ENCODE data around the gene CACNA2D1.

The CACNA2D1 gene

DNA sequence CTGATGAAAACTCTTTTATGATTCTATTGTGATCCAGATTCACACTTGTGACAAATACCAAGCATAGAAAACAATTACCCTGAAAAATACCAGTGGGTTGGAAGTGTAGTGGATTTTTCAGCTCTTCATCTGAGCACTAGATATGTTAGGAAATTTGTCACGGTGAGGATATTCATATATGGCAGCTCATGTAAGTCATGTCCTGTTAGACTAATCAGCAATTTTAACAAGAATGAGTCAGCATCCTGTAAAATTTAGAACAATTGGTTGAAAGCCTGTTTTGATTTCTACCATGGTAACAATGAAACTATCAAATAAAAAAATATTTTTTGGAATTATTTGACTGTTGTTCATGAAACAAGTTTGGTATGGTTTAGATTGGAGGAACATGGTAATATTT is 334.3 kb downstream of the CACNA2D1 start:
- TF ChIP-seq CTCF (IDR thresholded peaks at IDR 0.05; ENCODE audit: low read depth, low read length, missing control alignments) = no peak
- peak; percentile 15 for DNase-seq (ENCODE audit: extremely low read depth, low read depth)
- no peak overlapping the region for H3K4me3 ChIP-seq (replicated peaks; ENCODE audit: low read depth, low read length)

DNA sequence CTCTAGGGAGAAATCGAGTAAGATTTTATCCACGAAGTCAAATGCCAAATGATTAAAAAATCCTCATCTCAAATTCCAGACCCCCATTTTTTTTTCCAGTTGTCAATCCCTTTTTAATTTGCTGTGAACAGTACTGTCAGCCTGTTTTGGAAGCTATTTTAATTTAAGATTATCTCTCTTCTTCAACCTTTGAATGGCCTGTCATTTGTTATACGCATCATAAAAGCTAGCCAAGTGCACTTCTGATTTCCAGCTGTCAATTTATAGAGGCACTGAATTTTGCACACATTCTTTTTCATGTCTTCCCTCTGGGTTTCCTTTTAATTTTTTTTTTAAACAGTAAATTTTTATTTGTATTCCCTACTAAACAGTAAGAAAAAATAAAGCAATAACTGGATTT is 337.4 kb downstream of the CACNA2D1 start:
- H3K4me3 ChIP-seq (replicated peaks; ENCODE audit: low read depth, low read length) = no peak overlapping the region
- TF ChIP-seq CTCF (IDR thresholded peaks at IDR 0.05; ENCODE audit: low read depth, low read length, missing control alignments) = no peak
- DNase-seq (ENCODE audit: extremely low read depth, low read depth) = no peak

- DNase-seq (ENCODE audit: extremely low read depth, low read depth) = peak; percentile 52
- no peak for TF ChIP-seq CTCF (IDR thresholded peaks at IDR 0.05; ENCODE audit: low read depth, low read length, missing control alignments)
- no peak overlapping the region for H3K4me3 ChIP-seq (replicated peaks; ENCODE audit: low read depth, low read length)
Measured at GRCh38 chr7:82105463-82105862, 338.1 kb downstream of the CACNA2D1 start.

- DNase-seq (ENCODE audit: extremely low read depth, low read depth) = no peak
- H3K4me3 ChIP-seq (replicated peaks; ENCODE audit: low read depth, low read length) = no peak overlapping the region
- TF ChIP-seq CTCF (IDR thresholded peaks at IDR 0.05; ENCODE audit: low read depth, low read length, missing control alignments) = no peak
Measured at GRCh38 chr7:82098414-82098813, 345.2 kb downstream of the CACNA2D1 start.

- no peak for TF ChIP-seq CTCF (IDR thresholded peaks at IDR 0.05; ENCODE audit: low read depth, low read length, missing control alignments)
- DNase-seq (ENCODE audit: extremely low read depth, low read depth) = no peak
- H3K4me3 ChIP-seq (replicated peaks; ENCODE audit: low read depth, low read length) = no peak overlapping the region
Measured at GRCh38 chr7:82091126-82091684, 352.4 kb downstream of the CACNA2D1 start.

DNA sequence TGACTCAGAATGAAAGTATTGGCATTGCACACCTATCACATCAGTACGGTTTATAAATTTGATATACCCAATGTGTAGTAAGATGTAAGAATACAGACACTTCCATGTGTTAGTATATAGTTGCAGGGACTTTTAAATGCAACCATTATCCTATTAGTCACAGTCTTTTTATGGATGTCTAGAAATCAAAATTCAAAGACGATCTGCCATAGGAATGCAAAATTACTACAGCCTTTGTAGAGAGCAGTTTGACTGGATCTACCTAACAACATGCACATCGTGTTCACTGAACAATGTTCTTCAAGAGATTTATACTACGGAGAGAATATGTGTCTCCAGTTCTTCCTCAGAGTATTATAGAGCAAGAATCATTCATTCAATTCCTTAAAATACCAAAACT is 356.5 kb downstream of the CACNA2D1 start:
- H3K4me3 ChIP-seq (replicated peaks; ENCODE audit: low read depth, low read length) = no peak overlapping the region
- no peak for TF ChIP-seq CTCF (IDR thresholded peaks at IDR 0.05; ENCODE audit: low read depth, low read length, missing control alignments)
- no peak for DNase-seq (ENCODE audit: extremely low read depth, low read depth)

DNA sequence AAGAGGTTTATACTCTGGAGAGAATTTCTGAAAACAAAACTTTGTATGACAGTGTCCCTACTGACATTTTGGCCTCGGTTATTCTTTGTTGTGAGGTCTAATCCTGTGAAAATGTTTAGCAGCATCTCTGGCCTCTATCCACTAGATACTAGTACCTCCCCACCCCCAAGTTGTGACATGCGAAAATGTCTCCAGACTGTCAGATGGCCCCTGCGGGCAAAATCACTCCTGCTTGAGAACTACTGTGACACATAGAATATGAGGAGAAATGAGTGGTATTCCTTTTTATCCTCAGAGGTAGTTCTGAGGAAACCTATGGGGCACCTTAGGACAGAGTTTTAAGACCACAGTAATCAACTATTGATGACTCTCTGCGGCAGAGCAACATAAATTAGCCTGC is 358.5 kb downstream of the CACNA2D1 start:
- DNase-seq (ENCODE audit: extremely low read depth, low read depth) = no peak
- no peak for TF ChIP-seq CTCF (IDR thresholded peaks at IDR 0.05; ENCODE audit: low read depth, low read length, missing control alignments)
- H3K4me3 ChIP-seq (replicated peaks; ENCODE audit: low read depth, low read length) = no peak overlapping the region
